HG03469 (cell line): Measurements from ENCODE around the gene GPC6.

ENCODE experiments used
- ATAC-seq: cut with Tn5 transposase; IDR thresholded peaks from one replicate; pipeline ENCODE4 v1.9.1; 2021; ENCODE audit warnings: mild to moderate bottlenecking, moderate library complexity, moderate number of reproducible peaks; ENCODE audit not compliant: unreplicated experiment

Gene GPC6

DNA sequence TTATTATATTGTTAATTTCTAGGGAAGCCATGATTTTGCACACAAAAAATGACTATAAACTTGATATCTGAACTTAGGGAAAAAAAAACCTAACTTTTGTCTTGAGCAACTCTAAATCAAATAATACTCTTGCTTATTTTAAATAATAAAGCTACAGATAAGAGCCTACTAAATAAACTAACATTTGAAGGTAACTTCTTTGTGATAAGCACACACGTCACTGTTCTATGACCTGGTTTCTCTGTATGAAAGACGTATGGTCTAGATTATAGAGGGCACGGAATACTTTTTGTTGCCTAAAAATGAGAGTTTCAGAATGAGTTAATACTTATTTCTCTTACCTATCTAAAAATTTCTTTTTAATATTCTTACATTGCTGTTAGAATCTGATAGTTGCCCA lies 649.6 kb downstream of the GPC6 start:
- ATAC-seq, result no peak

DNA sequence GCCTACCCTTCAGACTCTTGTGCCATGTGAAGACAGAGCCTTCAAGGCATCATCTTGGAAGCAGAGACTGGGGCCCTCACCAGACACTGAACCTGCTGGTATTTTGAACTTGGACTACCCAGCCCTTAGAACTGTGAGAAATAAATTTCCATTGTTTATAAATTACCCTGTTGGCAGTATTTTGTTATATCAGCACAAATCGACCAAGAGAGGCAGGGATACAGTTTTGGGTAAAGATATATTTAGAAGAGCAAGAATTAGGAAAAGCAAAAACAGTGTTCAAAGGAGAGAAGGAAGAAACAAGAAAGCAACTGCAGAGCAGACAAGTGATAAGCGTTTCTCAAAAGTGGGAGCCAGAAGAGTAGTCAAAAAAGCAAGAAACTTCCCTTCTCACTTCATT lies 652.1 kb downstream of the GPC6 start:
- ATAC-seq, result no peak

DNA sequence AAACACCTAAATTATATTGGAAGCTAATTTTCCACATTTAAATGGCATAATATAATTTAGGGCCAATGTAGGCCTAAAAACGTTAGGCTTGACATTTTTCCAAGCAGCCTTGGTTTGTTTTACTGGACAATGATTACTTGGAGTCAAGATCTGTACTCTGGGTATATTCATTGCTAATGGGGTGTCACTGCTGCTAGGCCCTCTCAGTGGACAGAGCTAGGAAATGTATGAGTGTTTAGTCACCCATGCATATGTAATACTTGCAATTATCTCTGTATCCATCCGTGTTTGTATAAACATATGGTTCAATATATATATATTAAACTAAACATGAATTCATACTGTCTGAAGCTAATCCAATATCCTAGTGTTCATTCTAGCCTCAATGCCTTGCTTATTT lies 654.8 kb downstream of the GPC6 start:
- no peak for ATAC-seq

DNA sequence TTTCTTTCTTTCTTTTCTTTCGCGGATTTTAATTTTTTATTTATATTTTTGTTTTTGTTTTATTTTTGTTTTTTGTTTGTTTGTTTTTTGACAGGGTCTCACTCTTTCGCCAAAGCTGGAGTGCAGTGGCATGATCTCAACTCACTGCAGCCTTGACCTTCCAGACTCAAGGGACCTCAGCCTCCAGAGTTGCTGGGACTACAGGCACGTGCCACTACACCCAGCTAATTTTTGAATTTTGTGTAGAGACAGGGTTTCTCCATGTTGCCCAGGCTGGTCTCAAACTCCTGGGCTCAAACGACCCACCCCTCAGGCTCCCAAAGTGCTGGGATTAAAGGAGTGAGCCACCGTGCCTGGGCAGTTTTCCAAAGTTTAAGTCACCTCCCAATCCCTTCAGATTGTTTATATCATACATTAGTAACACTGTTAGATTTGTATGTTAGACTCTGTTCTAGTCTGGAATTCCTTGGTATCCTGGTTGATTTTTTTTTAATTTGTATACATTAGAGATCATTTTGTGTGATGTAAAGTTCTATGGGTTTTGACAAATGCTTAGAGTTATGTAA lies 655.6 kb downstream of the GPC6 start:
- no peak for ATAC-seq

DNA sequence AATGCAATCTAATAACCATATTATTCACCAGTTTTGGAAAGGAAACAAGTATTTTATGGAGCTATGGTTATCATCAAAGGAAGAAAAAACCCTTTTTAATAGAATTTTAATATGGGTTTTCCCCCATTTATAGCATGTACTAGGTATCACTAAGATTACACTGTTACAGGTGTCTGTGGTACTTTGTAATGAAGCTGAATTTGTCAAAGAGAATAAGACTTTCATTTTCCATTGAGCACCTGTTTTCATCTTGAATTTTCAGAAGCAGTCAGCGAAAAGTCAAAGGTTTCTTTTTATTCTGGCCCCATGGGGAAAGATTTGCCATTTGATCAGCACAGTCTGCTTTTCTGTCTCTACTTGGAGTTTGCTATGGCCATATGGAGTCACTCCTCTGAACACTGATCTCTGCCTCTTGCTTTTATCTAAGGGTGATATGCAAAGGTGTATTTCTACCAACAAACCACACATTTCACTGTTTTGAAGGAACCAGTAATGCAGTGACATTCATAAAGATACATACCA lies 662.9 kb downstream of the GPC6 start:
- ATAC-seq, result no peak

DNA sequence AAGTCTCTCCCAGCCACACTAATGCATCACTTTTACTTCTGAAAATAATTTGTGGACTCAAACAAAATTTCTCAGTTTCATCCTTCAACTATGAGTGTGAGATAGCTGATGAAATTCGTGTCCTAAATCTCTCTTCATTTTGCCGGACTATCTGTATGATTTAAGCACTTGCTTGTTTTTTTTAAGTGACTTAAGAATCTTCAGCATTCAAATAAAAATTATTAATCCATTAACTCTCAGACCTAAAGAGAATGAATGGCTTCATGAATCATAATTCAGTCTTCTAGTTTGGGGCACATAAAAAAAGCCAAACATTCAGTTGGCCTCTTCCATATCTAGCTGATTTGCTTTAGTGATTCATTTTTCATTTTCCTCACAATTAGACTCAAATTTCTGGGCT lies 673.4 kb downstream of the GPC6 start:
- no peak for ATAC-seq

DNA sequence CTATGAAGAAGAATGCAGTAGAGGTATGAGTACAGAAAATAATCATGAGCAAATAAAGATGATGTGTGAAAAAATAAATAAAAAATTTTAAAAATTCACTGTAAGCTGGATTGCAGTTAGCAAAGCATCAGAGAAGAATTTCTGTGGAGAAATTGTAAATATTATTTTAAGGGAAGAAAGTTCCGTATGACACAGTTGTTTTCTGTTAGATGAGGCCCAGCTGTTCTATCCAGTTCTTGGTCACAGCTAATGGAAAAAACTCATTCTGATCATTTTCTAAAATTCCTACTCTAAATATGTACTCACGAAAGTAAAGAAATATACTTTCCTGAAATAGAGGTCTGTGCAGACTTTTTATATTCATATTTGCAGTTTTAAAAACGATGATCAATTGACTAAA lies 674.1 kb downstream of the GPC6 start:
- ATAC-seq, result no peak

DNA sequence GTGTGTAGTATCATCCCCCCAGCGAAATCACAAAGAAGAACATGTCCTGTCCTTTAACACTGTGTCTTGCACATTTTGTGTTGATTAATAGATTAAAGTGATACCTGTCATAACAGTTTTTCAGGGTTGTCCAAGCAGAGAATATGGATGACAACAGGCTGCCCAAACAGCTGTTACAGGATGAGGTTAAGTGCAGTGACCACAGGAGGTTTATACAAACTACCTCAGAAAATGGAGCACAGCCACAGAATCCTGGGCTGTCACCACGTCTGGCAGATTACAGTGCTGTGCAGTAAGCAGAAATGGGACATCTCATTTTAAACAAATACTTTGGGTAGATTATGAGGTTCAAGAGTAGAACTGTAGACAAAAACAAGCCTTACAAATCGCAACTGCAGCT lies 677.3 kb downstream of the GPC6 start:
- no peak for ATAC-seq

DNA sequence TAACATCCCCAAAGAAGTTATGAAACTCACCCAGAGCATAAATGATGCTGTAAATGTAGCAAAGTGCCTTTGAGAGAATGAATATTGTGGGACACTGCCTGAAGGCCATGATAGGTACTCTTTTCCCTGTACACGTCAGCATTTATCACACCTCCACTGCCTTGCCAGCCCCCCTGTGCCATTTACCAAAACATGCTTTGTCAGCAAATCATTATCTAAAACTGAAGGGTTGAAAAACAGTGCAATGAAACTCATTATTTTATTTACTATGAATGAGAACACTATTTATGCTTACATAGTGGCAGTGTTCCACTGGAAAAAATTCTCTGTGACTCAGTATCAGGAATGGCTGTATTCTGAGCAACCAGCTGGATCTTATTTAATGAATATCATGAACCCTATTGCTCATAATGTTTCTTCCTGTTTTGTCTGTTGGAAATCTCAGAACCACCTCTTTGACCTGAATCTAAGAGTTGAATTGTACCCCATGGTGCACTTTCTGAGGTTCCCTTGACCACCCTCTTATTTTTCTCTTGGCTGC lies 688.7 kb downstream of the GPC6 start:
- no peak for ATAC-seq

DNA sequence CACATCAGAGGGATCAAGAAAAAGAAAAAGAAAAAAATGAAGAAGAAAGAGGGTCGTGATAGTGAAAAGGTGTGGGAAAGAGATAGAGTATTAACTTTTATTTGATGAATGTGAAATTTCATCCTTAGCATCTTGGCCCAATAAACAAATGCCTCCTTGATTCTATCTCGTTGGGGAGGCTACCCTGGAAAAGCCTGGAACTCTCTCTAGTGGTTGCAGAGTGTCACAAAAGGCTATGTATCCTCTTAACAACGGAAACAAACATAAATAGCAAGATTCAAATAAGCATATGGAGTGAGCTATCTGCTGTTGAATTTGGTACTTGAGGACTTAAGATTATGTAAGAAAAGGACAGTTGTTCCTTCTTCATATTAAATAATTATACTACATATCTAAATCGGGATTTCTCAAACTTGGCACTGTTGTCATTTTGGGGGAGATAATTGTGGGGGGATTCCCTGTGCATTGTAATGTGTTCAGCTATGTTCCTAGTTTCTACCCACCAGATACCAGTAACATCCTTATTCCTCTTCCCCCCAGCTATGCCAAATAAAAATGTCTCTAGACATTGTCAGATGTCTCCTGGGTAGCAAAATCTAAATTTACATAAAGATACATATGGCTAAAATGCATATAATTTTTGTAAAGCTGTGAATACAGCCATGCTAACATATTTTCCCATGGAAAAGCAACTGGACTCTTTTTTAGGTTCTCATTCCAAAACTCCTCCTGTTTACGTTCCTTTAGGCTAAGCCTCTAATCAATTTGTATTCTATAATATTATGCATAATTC lies 695.7 kb downstream of the GPC6 start:
- ATAC-seq, result no peak

DNA sequence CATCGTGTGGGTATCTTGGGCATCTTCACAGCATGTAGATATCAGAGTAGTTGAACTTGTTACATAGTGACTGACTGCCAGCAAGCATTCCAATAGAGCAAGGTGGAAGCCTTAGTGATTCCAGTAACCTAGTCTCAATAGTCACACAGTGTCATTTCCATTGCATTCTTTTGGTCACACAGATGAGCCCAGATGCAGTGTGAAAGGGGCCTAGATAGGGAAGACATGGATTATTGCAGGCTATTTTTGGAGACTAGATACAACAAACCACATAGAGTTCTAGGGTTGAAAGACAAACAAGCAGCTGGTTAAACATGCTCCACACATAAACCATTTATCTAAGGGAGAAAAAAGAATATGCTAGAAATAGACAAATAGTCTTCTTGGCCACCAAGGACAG lies 699.4 kb downstream of the GPC6 start:
- no peak for ATAC-seq

DNA sequence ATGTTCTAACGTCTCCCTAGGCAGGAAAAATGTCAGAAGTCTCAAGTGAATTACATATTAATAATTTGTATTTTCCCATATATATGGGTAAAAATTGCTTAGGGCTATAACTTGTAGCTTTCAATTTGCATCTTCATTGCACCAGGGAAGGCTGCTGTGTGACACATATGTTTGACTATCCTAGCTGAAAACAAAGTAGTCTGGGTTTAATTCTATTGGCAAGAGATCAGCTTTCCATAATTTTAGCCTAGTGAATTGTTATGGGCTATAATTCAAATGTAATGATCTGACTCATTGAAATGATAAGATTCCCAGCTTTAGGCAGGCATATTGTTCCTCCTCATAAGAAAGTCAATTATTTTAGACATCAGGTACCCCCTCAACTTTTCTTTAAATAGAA lies 699.8 kb downstream of the GPC6 start:
- no peak for ATAC-seq

DNA sequence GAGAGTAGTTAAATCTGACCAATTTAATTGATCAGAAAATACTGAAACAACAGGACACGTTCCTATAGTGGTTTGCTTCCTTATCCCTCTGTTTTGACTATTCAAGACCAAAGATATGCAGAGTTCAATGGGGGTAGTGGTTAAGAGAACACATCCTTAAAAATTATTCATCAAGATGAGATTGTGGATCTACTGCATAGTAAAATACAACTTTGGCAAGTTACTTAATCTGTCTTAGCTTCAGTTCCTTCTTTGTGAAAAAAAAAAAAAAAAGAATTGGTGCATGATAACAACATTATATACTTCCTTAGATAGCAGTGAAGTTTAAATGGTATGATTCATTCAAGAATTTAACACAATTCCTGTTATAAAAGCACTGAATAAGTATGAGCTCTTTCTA lies 700.8 kb downstream of the GPC6 start:
- no peak for ATAC-seq

DNA sequence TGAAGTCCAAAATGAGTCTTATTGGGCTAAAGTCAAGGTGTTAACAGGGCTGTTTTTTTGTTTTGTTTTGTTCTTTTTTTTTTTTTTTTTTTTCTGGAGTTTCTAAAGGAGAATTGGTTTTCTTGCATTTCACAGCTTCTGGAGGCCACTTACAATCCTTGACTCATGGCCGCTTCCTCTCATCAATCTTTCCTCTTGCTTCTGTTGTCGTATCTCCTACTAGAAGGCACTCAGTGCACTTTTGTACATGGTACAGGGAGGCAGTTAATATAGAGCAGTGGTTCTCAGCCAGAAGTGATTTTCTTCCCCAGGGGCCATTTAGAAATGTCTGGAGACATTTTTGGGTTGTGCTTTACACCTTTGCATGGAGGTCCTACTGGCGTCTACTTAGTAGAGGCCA lies 706.3 kb downstream of the GPC6 start:
- no peak for ATAC-seq

DNA sequence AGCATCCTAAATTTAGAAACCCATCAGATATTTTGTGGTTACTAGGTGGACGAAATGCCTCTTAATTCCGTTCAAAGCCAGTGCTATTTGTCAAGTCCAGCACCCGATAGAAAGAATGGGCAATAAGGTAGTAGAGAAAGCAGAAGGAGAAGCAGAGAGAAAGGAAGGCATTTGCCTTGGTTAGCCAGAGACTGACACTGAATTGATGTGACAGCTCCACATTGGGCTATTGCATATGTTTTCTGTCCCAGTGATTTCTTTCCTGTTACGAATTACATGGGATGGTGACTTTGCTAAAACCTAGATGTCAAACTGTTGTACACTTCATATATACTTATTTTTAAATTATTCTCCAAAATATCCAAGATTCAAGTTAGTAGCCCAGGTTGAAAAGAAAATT lies 710.3 kb downstream of the GPC6 start:
- ATAC-seq, result no peak

DNA sequence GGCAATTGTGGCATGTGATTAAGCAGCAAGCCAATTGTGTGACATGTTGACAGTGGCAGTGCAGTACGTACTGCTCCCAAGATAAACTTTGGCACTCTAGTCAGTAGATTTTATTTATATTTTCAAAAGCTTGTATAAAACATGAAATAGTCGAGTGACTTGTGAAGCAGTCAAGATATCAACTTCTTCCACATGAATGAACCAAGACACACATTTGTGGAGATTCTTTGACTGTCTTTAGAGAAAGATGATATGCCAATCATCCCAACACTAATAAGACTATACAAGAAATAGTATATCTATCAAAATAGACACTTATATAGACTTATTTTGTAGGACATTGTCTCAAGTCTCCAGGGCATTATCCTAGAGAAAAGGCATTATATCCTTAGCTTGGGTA lies 714.8 kb downstream of the GPC6 start:
- ATAC-seq, result no peak

DNA sequence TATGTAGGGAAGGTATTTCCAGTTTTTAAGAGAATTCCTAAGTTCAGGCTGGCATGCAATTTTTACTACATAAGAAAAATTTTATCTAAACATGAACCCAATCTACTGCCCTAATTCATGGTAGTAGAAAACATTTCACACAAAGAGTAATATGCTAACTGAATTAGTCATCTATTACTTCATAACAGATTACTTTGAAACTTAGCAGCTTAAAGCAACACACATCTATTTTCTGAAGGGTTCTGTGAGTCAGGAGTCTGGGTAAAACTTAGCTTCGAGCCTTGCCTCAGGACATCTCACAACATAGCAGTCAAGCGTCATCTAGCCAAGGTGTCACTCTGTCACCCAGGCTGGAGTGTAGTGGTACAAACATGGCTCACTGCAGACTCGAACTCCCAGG lies 715.4 kb downstream of the GPC6 start:
- no peak for ATAC-seq

DNA sequence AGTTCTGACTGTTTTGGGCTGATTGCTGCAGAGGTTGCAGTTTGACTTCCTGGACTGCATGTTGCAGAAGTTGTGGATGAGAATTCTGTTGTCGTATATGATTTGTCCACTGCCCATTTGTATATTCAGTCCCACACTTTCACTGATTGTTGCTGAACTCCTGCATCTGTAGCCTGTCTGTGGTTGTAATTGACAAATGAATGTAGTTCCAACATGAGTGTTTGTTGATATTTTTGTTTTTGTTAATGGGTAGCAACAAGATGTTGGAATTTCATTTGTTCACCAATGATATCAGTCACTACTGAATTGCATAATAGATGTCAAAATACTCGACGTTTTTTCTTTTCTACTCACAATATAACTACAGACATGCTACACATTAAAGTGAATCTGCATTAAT lies 719.0 kb downstream of the GPC6 start:
- ATAC-seq, result no peak

DNA sequence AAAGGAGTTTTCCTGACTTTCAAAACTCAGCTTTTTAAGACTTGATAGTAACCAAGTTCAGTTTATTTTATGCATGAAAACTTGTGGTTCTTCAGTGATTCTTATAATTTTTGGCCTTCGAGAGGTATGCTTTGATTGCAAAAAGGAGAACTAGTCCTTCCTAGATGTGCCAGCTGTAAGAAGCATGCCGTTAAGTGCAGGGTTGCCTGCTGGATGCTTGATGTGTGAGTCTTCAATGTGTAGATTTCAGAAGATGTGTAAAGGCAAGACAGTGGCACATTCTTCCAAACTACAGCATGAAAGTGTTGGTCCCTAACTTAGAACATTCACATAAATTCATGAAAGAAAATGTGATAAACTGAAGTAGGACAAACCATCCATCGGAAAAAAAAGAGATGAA lies 720.4 kb downstream of the GPC6 start:
- ATAC-seq, result no peak

DNA sequence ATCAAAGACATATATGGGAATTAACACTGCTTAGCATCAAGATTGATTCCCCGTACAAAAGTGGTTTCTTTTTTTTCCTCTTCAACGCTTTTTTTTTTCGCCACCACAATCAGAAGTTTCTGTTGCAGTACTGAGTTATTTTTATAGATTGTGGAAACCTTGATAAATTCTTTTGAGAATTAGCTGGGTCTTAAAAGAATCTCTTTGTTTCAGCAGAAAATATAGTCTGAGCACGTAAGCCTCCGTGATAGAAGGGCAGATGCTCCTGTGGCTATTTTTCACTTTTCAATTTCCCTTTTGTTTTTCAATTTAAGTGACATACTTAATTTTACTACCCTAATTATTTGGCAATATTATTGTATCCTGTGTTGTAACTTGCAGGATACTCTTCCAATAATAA lies 721.0 kb downstream of the GPC6 start:
- no peak for ATAC-seq

DNA sequence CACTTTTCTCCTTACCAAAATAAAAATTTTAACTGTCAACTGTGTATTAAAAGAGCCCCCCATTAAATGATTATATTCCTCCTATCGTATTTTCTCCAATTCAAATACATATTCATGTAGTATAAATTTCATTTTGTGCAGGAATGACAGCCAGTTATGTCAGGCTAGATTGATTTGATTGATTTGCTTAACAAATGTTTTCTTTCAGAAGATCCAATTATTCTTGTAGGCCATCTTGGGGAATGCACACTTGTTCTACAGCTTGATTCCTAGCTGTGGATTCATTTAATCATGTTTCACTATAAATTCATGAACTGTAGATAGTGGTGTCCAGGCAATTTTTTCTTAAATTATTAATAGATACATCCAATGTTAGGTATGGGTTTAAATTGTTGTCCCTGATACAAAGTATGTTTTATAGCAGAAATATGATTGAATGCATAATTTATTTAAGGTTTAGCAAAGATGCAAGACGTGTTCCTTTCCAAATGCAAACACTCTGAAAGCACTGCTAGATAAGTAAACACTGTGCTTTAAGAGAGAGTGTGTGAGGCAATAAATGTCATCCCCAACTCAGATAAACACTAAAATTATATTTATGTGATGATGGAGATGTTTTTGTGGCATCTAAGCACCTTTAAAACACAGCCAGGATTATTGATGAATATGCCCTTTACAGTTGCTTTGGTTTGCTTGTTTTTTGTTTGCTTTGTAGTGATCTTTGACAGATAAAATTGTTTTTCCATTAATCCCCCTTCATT lies 721.7 kb downstream of the GPC6 start:
- ATAC-seq, result no peak

DNA sequence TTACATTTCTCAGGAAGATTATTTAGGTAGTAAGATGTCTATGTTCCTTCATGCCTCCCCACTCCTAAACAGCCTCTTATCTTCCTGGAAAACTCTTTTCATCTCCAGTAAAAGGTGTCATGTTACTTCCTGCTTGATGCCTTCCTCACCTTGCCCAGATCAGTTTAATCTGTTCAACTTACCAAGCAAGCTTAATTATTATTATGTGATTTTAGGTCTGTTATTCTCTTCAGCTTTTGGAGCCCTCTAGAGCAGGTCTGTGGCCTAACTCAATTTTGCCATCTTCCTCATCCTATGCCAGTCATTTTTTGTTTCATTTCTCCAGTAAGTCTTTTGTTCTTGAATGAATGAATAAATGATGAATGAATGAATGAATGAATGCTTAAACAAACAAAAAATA lies 724.5 kb downstream of the GPC6 start:
- ATAC-seq, result no peak
